OCI-LY7 (cell line): ENCODE results near the gene PRDM2. TPM values are rescaled to one million over a fixed set of nuclear protein-coding genes. Genes with fewer than 3 reads are reported as not detected.

Experiments
- BruUV-seq: library from RNA; stranded (reverse); fragments of 400-500 nt; replicated peaks from 2 replicates; lab custom pipeline; 2021; lab: Mats Ljungman, UMichigan
- CTCF ChIA-PET: fragments of 300-600 bp; sonication (Branson Sonifier 250); formaldehyde crosslinking; loops from one replicate; lab custom pipeline; 2022; ENCODE audit warnings: antibody characterized with exemption; ENCODE audit not compliant: unreplicated experiment; lab: Charles Lee
- POLR2A ChIA-PET: fragments of 300-600 bp; sonication (Branson Sonifier 250); formaldehyde crosslinking; loops from one replicate; lab custom pipeline; 2022; ENCODE audit warnings: antibody characterized with exemption; lab: Charles Lee
- DNase-seq: peaks from one replicate; pipeline ENCODE4 v3.0.0-alpha.2; 2015; ENCODE audit warnings: low spot score
- H2AFZ ChIP-seq: fragments of 200-600 bp; sonication (generic), shearing (Covaris generic); 2 replicates; pipeline ENCODE4 v1.6.1; 2014; ENCODE audit warnings: mild to moderate bottlenecking, antibody characterized with exemption, low read length, moderate library complexity
- H3K27ac ChIP-seq: fragments of 200-600 bp; sonication (generic); 2 replicates; pipeline ENCODE4 v1.5.1; 2014; ENCODE audit warnings: mixed run types, low read depth, mild to moderate bottlenecking, moderate library complexity, low read length, inconsistent platforms; ENCODE audit not compliant: poor library complexity, severe bottlenecking
- H3K36me3 ChIP-seq: fragments of 200-600 bp; sonication (generic); 2 replicates; pipeline ENCODE4 v1.6.1; 2014; ENCODE audit warnings: mild to moderate bottlenecking, antibody characterized with exemption, low read length, moderate library complexity, mixed read lengths; ENCODE audit not compliant: insufficient read depth
- H3K4me1 ChIP-seq: fragments of 200-600 bp; sonication (generic); 2 replicates; pipeline ENCODE4 v1.5.1; 2014; ENCODE audit warnings: mild to moderate bottlenecking, low read length; ENCODE audit not compliant: insufficient read depth, poor library complexity, severe bottlenecking
- H3K4me2 ChIP-seq: fragments of 200-600 bp; sonication (generic); 2 replicates; pipeline ENCODE4 v1.6.1; 2014; ENCODE audit warnings: mild to moderate bottlenecking, low read length
- H3K4me3 ChIP-seq: fragments of 200-600 bp; sonication (generic); 2 replicates; pipeline ENCODE4 v1.5.1; 2014; ENCODE audit warnings: mild to moderate bottlenecking, low read depth, low read length; ENCODE audit not compliant: poor library complexity, severe bottlenecking
- H3K79me2 ChIP-seq: fragments of 200-600 bp; sonication (generic); 2 replicates; pipeline ENCODE4 v1.6.1; 2016; ENCODE audit warnings: low read depth, mild to moderate bottlenecking, low read length, moderate library complexity, mixed read lengths; ENCODE audit not compliant: insufficient read depth
- H3K9me2 ChIP-seq: fragments of 200-600 bp; sonication (generic); 2 replicates; pipeline ENCODE4 v1.6.1; 2016; ENCODE audit warnings: mild to moderate bottlenecking, low read length, mixed read lengths; ENCODE audit not compliant: insufficient read depth
- H3K9me3 ChIP-seq: fragments of 200-600 bp; sonication (generic); 2 replicates; pipeline ENCODE4 v1.6.1; 2014; ENCODE audit warnings: mild to moderate bottlenecking, mixed run types, low read length, mixed read lengths
- H4K20me1 ChIP-seq: fragments of 200-600 bp; sonication (generic); 2 replicates; pipeline ENCODE4 v1.6.1; 2014; ENCODE audit warnings: mild to moderate bottlenecking, antibody characterized with exemption, low read length, moderate library complexity, mixed read lengths; ENCODE audit not compliant: insufficient read depth
- CTCF ChIP-seq: fragments of 200-600 bp; sonication (generic); conservative IDR thresholded peaks from 2 replicates; pipeline ENCODE4 v1.5.1; 2014; ENCODE audit warnings: mild to moderate bottlenecking, antibody characterized with exemption, low read length, moderate library complexity, mixed read lengths
- EZH2phosphoT487 ChIP-seq: fragments of 200-600 bp; sonication (generic); IDR thresholded peaks from 2 replicates; pipeline ENCODE4 v1.6.1; 2018; ENCODE audit warnings: low read depth, borderline replicate concordance, mild to moderate bottlenecking, mixed run types, antibody characterized with exemption, low read length, moderate library complexity, mixed read lengths
- intact Hi-C: fragments of 100-400 bp; cut with micrococcal nuclease; formaldehyde crosslinking; loops from one replicate; pipeline ENCODE4 v1.10.0; 2022; ENCODE audit not compliant: unreplicated experiment
- total RNA-seq, 2 experiments: library from RNA; depleted of rRNA in 1 of 2; stranded (reverse); fragments of >200 nt in 1 of 2; shearing (Covaris generic) in 1 of 2; gene quantifications; 2 replicates each; pipeline ENCODE4 v1.2.3, GENCODE V29; 2014 to 2022

The PRDM2 gene
- total RNA-seq, 2 experiments from 2014 or later, result 38.7 to 98.2 TPM

- no peaks in the 10 kb centered on the region for H3K9me3 ChIP-seq
- H3K27ac ChIP-seq, result peak overlapping the region; percentile 46
- H3K36me3 ChIP-seq, result no peaks in the 10 kb centered on the region
- no peaks in the 10 kb centered on the region for H3K9me2 ChIP-seq
- POLR2A ChIA-PET, result interaction anchor here (0.8 to 1.9 kb wide), 3 partner anchors 60 to 130 kb away, joined by 3 to 6 read pairs (median 3); no protein-coding TSS in a partner anchor
- H3K4me1 ChIP-seq, result peaks cover 48% of the 10 kb centered on the region
- CTCF ChIA-PET, result no interaction called here
- H3K4me2 ChIP-seq, result peak overlapping the region; percentile 60
- no peaks in the 10 kb centered on the region for H4K20me1 ChIP-seq
- peak; percentile 79 for DNase-seq
- intact Hi-C loops, result loop anchor here (1.0 to 2.0 kb wide), 2 partner anchors 33 to 63 kb away; partner anchors contain the start of gene PRDM2
- H2AFZ ChIP-seq, result peak overlapping the region; percentile 77
- H3K4me3 ChIP-seq, result peak overlapping the region; percentile 15
- no TSS peak for BruUV-seq
- H3K79me2 ChIP-seq, result no peaks in the 10 kb centered on the region
- TF ChIP-seq EZH2phosphoT487, result no peak
- TF ChIP-seq CTCF, result no peak
Observed at GRCh38 chr1:13667691-13668090, 32.3 kb upstream of the PRDM2 start.

GRCh38 chr1:13674377-13674776, 25.6 kb upstream of the PRDM2 start:
- H3K4me1 ChIP-seq, result peaks cover 3% of the 10 kb centered on the region
- H3K36me3 ChIP-seq, result no peaks in the 10 kb centered on the region; the same call in 1 of the 2 replicates
- intact Hi-C loops, result no loop called here
- TF ChIP-seq EZH2phosphoT487 (no peak), CTCF (no peak)
- no peaks in the 10 kb centered on the region for H3K9me2 ChIP-seq
- DNase-seq, result no peak
- H3K4me2 ChIP-seq, result no peak overlapping the region
- H4K20me1 ChIP-seq, result no peaks in the 10 kb centered on the region
- H3K27ac ChIP-seq, result no peak overlapping the region
- H3K9me3 ChIP-seq, result peaks cover 11% of the 10 kb centered on the region; the same call in 1 of the 2 replicates
- no peak overlapping the region for H3K4me3 ChIP-seq
- no peaks in the 10 kb centered on the region for H3K79me2 ChIP-seq
- BruUV-seq, result no TSS peak
- ChIA-PET CTCF (no interaction called here), POLR2A (no interaction called here)
- H2AFZ ChIP-seq, result no peak overlapping the region

- TF ChIP-seq CTCF, result no peak
- peaks cover 16% of the 10 kb centered on the region; the same call in 1 of the 2 replicates for H3K9me3 ChIP-seq
- no peaks in the 10 kb centered on the region for H4K20me1 ChIP-seq
- no peaks in the 10 kb centered on the region for H3K79me2 ChIP-seq
- H3K36me3 ChIP-seq, result no peaks in the 10 kb centered on the region; the same call in 1 of the 2 replicates
- no peak overlapping the region for H3K4me2 ChIP-seq
- peaks cover 3% of the 10 kb centered on the region for H3K4me1 ChIP-seq
- ChIA-PET POLR2A (no interaction called here), CTCF (no interaction called here)
- no TSS peak for BruUV-seq
- intact Hi-C loops, result no loop called here
- H3K4me3 ChIP-seq, result no peak overlapping the region
- H2AFZ ChIP-seq, result no peak overlapping the region
- no peaks in the 10 kb centered on the region for H3K9me2 ChIP-seq
- no peak for DNase-seq
- H3K27ac ChIP-seq, result no peak overlapping the region
Observed at GRCh38 chr1:13675151-13675651, 24.8 kb upstream of the PRDM2 start.
